Medulla oblongata (tissue), 1 donor: Measurements from ENCODE around the gene TMEM150B.

Experiments used
- DNase-seq: peaks from one replicate; pipeline ENCODE4 v3.0.0-alpha.2; 2015; ENCODE audit errors: extremely low spot score

TMEM150B gene

GRCh38 chr19:55325172-55325571, at the start of gene TMEM150B:
TSS of gene TMEM150B (minus strand) at chr19:55325341. CDS start at chr19:55321036, 4,305 bp downstream.
- peak; percentile 61 for DNase-seq

- DNase-seq, result no peak
These were observed 49.0 kb upstream of the TMEM150B start for GRCh38 chr19:55373993-55374757.

GRCh38 chr19:55373306-55373992, 48.3 kb upstream of the TMEM150B start:
- DNase-seq, result no peak

GRCh38 chr19:55372316-55373081, 47.4 kb upstream of the TMEM150B start:
- no peak for DNase-seq

- no peak for DNase-seq
These were observed 45.3 kb upstream of the TMEM150B start, which contains the start of gene IL11 for GRCh38 chr19:55370305-55370988. TSS of gene IL11 (minus strand) at chr19:55370463. CDS start at chr19:55370310, 153 bp downstream.

GRCh38 chr19:55369653-55370304, 44.6 kb upstream of the TMEM150B start:
- no peak for DNase-seq

- DNase-seq, result no peak
These were observed 43.8 kb upstream of the TMEM150B start for GRCh38 chr19:55368701-55369563.

- DNase-seq, result no peak
These were observed 43.0 kb upstream of the TMEM150B start for GRCh38 chr19:55368106-55368505.

GRCh38 chr19:55366790-55367189, 41.6 kb upstream of the TMEM150B start:
- DNase-seq, result no peak

- no peak for DNase-seq
These were observed 40.8 kb upstream of the TMEM150B start for GRCh38 chr19:55365964-55366363.

GRCh38 chr19:55365245-55365644, 40.1 kb upstream of the TMEM150B start:
- DNase-seq, result no peak

GRCh38 chr19:55362990-55363716, 38.0 kb upstream of the TMEM150B start, which contains the start of gene GARIN5B:
TSS of gene GARIN5B (minus strand) at chr19:55363260. CDS start at chr19:55363066, 194 bp downstream.
- DNase-seq, result no peak

- no peak for DNase-seq
These were observed 37.2 kb upstream of the TMEM150B start for GRCh38 chr19:55362174-55362989.

- no peak for DNase-seq
These were observed 35.8 kb upstream of the TMEM150B start for GRCh38 chr19:55360902-55361301.

- DNase-seq, result no peak
These were observed 34.1 kb upstream of the TMEM150B start for GRCh38 chr19:55358943-55359908.

- DNase-seq, result no peak
These were observed 33.4 kb upstream of the TMEM150B start for GRCh38 chr19:55358493-55358892.

- DNase-seq, result no peak
These were observed 30.2 kb upstream of the TMEM150B start for GRCh38 chr19:55355213-55355821.
